Neural crest cell (in vitro differentiated cells): Measurements from ENCODE around the gene GPR156. TPM values are rescaled to one million over a fixed set of nuclear protein-coding genes. Genes with fewer than 3 reads are reported as not detected.
"Not testable (repeated sequence)": the region's sequence is repeated elsewhere in the genome, so short reads cannot be mapped to it uniquely, and the experiment has no call there.

Experiments
- DNase-seq: peaks from one replicate; pipeline ENCODE4 v3.0.0; 2021; ENCODE audit warnings: low read depth, mixed read lengths, low spot score
- H3K27ac Mint-ChIP-seq: one replicate; pipeline ENCODE4 v1.8.0; 2021; ENCODE audit warnings: mild to moderate bottlenecking, mixed read lengths; ENCODE audit not compliant: unreplicated experiment
- H3K27me3 Mint-ChIP-seq: 2 replicates; pipeline ENCODE4 v1.8.0; 2021; ENCODE audit warnings: low read depth, mild to moderate bottlenecking, mixed read lengths
- H3K36me3 Mint-ChIP-seq: 2 replicates; pipeline ENCODE4 v1.8.0; 2021; ENCODE audit warnings: low read depth, mild to moderate bottlenecking, mixed read lengths
- H3K4me1 Mint-ChIP-seq: 2 replicates; pipeline ENCODE4 v1.8.0; 2021; ENCODE audit warnings: mixed read lengths
- H3K4me3 Mint-ChIP-seq: one replicate; pipeline ENCODE4 v1.8.0; 2021; ENCODE audit warnings: mild to moderate bottlenecking, mixed read lengths
- H3K9me3 Mint-ChIP-seq: 2 replicates; pipeline ENCODE4 v1.8.0; 2021; ENCODE audit warnings: mixed read lengths
- CTCF ChIP-seq: fragments of 200-600 bp; sonication (generic); conservative IDR thresholded peaks from 2 replicates; pipeline ENCODE4 v1.5.0; 2021; ENCODE audit warnings: antibody characterized with exemption, mild to moderate bottlenecking
- long read RNA-seq: library from polyadenylated mRNA; unstranded; transcript quantifications from one replicate; pipeline ENCODE4 v2.0.0, GENCODE V29; 2020
- total RNA-seq: library from RNA; stranded (reverse); gene quantifications from 2 replicates; pipeline ENCODE4 v1.2.1, GENCODE V29; 2021

The GPR156 gene
- 1.4 and 2.4 TPM in 2 replicates for total RNA-seq
- long read RNA-seq, partial matches to known transcripts: 1 of 1 reads
- long read RNA-seq, other reads (novel, unspliced or antisense): 0 of 1 reads

GRCh38 chr3:120284747-120285507, at the start of gene GPR156:
Gene GPR156, minus strand, starts transcription at chr3:120285222. Its CDS starts 41,124 bp downstream, at chr3:120244098.
- Mint-ChIP-seq H3K36me3 (peaks cover 4% of the 10 kb centered on the region), H3K4me1 (peaks cover 4% of the 10 kb centered on the region), H3K27ac (no peak within 1 kb of the TSS), H3K9me3 (peaks cover 2% of the 10 kb centered on the region), H3K4me3 (peak within 1 kb of the TSS; percentile 54), H3K27me3 (peaks cover 37% of the 10 kb centered on the region)
- TF ChIP-seq CTCF: peak; percentile 28
- no peak for DNase-seq

GRCh38 chr3:120332646-120333045, 47.6 kb upstream of the GPR156 start:
- no peaks in the 10 kb centered on the region for H3K4me1 Mint-ChIP-seq
- no peaks in the 10 kb centered on the region for H3K27me3 Mint-ChIP-seq
- no peak overlapping the region for H3K4me3 Mint-ChIP-seq
- H3K27ac Mint-ChIP-seq: no peak overlapping the region
- no peak for DNase-seq
- H3K9me3 Mint-ChIP-seq: no peaks in the 10 kb centered on the region
- H3K36me3 Mint-ChIP-seq: peaks cover 15% of the 10 kb centered on the region
- no peak for TF ChIP-seq CTCF

- no peaks in the 10 kb centered on the region for H3K9me3 Mint-ChIP-seq
- H3K4me1 Mint-ChIP-seq: no peaks in the 10 kb centered on the region
- TF ChIP-seq CTCF: no peak
- no peak overlapping the region for H3K27ac Mint-ChIP-seq
- H3K27me3 Mint-ChIP-seq: no peaks in the 10 kb centered on the region
- peaks cover 19% of the 10 kb centered on the region for H3K36me3 Mint-ChIP-seq
- DNase-seq: no peak
- no peak overlapping the region for H3K4me3 Mint-ChIP-seq
Observed at GRCh38 chr3:120331076-120331475, 46.1 kb upstream of the GPR156 start.

GRCh38 chr3:120326784-120327183, 41.8 kb upstream of the GPR156 start:
- H3K27me3 Mint-ChIP-seq: no peaks in the 10 kb centered on the region
- no peak for DNase-seq
- H3K4me3 Mint-ChIP-seq: no peak overlapping the region
- H3K36me3 Mint-ChIP-seq: peaks cover 18% of the 10 kb centered on the region
- H3K27ac Mint-ChIP-seq: no peak overlapping the region
- TF ChIP-seq CTCF: no peak
- H3K4me1 Mint-ChIP-seq: no peaks in the 10 kb centered on the region
- H3K9me3 Mint-ChIP-seq: no peaks in the 10 kb centered on the region

- no peaks in the 10 kb centered on the region for H3K4me1 Mint-ChIP-seq
- peaks cover 6% of the 10 kb centered on the region for H3K9me3 Mint-ChIP-seq
- H3K27me3 Mint-ChIP-seq: no peaks in the 10 kb centered on the region
- no peak for DNase-seq
- H3K4me3 Mint-ChIP-seq: no peak overlapping the region
- TF ChIP-seq CTCF: no peak
- no peak overlapping the region for H3K27ac Mint-ChIP-seq
- H3K36me3 Mint-ChIP-seq: peaks cover 31% of the 10 kb centered on the region
Observed at GRCh38 chr3:120324190-120324589, 39.2 kb upstream of the GPR156 start.

- H3K27ac Mint-ChIP-seq, DNase-seq, H3K27me3 Mint-ChIP-seq, H3K9me3 Mint-ChIP-seq, H3K4me1 Mint-ChIP-seq, H3K4me3 Mint-ChIP-seq: not testable (repeated sequence)
- peaks cover 36% of the 10 kb centered on the region for H3K36me3 Mint-ChIP-seq
Observed at GRCh38 chr3:120323761-120324160, 38.7 kb upstream of the GPR156 start.
